D341Med (cell line): ENCODE results near the gene ZNF488.

ENCODE experiments used
- DNase-seq: peaks from one replicate; pipeline ENCODE4 v3.0.0; 2012; ENCODE audit warnings: low spot score

ZNF488 gene

GRCh38 chr10:47381427-47382379, 2.4 kb downstream of the ZNF488 start:
- DNase-seq, result peak; percentile 17

GRCh38 chr10:47381103-47381395, 3.0 kb downstream of the ZNF488 start:
- peak; percentile 17 for DNase-seq

DNA sequence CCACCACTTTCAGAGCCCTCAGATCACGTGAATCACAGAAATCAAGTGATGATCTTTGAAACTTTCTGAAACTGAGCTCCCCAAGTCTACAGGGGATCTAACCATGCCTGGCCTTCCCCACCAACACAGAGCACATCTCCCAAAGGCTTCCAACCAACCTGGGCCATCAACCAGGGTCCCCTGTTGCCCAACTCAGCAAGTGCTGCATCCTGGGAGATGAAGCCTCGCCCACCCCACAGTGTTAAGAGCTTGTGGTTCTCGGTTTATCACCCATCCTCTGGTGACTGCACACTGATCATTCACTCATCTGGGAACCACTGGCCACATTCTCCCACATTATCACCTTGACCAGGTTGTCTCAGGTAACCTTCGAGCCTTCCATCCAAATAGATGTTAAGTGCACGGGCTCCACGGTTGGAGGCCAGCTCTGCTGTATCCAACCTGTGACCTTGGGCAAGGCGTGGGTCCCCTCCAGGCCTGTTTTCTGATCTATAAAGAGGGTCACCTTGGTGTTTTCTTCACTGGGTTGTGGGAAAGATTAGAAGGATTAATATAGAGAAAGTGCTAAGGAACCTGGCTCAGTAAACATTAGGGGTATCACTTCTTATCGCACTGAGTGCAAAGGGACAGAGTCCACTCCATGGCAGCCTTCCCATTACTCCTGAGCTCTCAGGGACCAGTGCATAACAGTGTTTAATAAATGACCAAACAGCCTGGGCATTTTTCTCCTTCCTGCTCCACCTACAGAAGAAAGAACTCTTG, 3.6 kb downstream of the ZNF488 start:
- DNase-seq, result no peak

DNA sequence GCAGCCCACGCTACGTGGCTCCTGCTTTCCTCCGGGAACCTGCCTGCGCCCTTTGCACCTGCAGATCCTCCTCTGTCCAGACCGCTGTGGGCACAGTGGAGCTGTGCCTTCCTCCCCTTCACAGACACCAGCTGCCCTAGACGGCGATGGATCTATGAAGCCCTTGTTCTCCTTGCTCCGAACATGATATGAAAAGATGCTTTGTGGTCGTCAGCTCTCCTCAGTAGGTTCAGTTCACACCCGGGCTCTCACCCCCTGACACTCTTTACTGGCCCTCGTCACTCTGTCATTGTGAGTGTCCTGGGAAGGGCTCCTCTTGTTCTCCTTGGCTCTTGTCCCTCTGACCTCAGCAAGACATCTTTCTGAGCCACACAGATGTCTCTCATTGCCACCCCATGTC, 4.2 kb downstream of the ZNF488 start:
- peak; percentile 19 for DNase-seq

DNA sequence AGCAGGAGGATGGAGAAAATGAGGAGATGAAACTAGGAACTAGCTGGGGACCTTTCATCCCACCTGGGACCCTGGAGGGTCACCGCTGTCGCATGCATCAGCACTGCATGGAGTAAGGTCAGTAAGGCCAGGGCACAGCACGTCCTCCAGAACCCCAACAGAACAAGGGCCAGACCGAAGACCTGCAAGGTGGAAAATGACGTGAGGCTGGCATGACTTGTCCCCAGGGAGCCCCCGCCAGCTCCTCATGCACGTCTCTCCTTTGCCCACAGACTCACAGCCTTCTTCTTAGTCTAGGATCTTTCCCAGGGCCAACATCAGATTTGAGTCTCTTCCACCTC, 4.7 kb downstream of the ZNF488 start:
- DNase-seq, result peak; percentile 20

DNA sequence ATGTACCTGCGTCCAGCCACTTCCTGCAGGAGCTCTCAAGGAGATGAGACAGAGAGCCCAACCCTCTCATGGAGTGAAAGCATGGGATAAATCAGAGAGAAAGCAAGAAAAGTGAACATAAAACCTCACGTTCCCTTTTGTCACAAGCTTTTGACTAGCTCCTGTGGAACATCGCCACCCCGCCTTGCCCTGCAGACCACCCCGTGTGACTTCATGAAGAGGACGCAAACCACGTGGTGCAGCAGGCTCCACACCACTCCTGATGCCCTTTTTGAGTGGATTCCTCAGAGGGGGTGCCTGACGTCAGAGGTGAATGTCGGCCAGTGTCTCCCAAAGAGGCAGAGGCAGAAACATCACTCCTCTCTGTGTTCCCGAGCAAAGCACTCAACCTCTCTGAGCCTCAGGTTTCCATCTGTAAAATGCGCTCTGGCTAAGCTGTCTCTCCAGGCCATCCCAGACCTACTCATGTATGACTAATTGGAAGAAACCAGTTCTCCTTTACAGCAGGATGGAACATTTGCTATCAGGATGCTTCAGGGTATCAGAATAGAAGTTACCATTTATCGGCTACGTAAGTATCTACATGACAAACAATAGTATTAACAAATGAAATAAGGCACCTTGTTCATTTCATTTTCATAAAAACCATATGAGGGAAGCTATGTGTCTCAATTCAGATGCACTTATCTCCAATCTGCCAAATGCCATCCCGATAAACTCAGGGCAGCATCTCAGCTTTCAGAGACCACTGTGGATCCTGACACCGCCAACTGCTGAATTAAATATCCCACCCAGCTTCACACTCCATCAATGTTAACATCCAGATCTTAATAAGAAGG, 5.3 kb downstream of the ZNF488 start:
- DNase-seq, result peak; percentile 15

DNA sequence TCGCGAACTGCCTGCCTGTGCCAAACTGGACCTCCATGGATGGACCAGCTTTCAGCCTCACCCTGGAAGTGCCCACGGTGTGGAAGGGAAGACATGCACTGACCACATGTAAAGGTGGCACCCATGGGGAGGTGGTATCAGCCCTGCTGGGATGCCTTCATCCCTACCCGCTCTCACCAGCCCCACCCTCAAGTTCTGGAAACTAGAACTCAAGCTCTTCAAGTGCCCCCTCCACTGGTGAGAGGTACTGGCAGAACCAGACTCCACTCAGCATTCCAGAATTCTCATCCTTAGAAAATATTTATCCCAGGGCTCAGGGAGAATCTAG, 5.9 kb downstream of the ZNF488 start:
- DNase-seq, result no peak

DNA sequence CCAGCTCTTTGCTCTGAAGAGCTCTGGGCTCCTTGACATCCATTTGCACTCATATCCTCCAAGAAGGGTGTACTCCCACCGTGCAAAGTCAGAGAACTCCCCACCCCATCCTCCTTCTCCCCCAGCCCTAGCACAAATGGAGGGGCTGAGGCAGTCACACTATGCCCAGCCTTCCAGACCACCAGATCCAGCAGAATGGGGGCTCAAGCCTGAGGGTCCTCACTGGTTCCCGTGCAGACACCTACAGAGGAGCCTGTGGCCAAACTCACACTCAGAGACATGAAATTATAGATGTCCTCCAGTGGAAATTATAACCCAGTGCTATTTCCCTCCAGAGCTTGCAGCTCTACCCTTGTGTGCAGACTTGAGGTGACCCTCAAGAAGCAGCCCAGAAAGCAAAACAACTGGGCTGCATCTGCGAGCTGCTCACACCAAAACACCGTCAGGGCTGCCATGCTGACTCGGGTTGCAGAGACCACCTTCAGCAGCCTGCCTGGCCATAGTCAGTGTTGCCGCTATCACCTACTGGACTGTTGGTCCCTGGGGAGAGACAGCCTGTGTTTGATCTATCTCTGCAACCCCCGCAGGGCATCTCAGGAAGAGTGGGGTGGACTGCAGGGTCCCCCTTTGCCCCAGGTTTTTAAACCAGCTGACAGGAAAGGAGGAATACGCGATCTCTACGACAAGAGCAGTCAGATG, 7.4 kb downstream of the ZNF488 start:
- DNase-seq, result peak; percentile 30

DNA sequence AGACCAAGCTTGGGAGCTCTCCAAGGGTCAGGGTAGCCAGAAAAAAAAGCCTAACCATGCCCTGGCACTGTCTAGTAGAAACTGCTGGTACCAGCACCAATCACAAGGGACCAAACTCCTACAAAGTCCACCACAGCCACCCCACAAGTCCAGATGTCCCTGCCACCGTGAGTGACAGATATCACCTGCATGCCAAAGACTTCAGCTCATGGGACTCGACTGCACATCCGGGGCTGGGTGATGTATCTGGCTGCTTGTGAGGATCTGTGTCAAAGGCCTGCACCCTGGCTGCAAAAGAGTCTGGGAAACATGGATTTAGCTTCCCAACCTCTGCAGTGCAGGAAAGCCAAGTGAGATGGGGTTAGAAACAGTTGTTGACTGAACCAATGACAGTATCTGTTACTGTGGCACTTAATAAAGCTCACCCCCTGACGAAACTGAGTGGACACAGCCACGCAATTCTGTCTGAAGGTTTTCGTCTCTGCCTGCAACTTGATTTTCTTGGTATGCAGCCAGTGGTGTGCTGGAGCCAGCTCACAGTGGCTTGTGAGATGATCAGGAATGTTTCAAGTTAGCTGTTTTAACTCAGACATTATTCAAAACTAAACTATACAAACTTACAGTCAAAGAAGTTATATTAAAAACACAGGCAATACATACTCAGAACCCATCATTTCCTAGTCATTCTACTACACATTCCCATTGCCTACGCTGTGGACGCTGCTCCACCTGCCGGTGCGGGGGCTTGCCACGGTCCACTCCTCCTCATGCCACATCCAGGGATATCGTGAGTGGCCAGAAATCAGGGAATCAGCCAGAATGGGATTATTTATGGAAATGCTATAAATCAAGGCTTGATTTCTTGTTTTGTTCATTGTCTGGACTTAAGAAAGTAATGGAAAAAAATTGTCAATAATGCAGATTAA, 9.2 kb downstream of the ZNF488 start:
- peak; percentile 15 for DNase-seq

DNA sequence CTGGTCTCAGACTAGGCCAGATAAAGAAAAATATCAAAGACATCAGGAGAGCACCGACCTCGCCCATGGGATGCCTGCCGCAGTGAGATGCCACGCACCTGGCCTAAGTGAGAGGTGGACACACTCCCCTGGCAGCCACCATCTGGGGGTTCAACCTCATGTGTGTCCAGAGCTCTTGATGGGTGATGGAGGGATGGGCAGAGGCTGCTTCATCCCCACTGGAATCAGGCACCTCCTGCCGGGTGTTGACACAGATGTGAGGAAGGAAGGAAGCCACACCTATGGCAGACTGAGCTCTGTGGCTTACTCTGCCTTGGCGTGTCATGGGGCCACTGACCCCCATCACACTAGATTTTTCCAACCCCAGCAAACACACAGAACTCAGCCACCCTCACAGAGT, 11.4 kb downstream of the ZNF488 start:
- peak; percentile 23 for DNase-seq

DNA sequence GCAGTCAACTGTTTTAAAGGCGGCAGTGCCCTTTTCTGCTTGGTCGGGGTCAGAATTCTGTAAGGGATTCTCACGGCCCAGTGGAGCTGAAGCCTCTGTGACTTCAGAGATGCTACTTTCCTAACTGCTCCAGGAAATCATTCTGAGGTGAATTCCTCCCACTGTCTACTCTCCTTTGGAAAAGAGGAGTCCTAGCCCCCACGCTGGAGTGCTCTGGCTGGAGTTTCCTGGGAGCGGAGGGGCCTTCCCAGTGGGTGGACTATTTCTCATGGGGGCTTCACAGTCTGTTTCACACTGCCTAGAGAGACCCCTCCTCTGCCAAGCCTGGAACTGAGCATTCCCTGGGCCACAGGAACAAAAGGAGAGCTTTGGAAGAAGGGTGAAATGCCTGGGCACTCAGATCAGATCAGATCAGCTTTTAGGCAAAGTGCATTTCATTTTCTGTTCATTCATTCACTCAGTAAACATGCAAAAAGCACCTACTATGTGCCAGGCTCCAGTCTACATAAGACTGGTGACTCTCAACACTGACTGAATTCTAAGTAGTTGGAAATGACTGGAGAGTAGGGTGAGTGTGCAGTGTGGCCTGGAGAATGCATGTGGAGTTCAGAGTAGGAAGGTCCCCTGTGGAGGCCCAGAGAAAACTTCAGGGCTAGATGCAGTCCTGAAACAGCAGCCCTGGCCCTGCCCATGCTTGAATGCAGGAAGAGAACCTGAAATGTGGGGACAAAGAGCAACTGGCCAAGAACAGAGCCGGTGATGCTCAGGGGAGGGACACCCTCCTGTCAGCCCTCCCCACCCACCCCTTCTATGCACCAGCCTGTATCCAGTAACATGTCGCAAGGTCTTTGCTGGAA, 12.2 kb downstream of the ZNF488 start:
- DNase-seq, result peak; percentile 12

DNA sequence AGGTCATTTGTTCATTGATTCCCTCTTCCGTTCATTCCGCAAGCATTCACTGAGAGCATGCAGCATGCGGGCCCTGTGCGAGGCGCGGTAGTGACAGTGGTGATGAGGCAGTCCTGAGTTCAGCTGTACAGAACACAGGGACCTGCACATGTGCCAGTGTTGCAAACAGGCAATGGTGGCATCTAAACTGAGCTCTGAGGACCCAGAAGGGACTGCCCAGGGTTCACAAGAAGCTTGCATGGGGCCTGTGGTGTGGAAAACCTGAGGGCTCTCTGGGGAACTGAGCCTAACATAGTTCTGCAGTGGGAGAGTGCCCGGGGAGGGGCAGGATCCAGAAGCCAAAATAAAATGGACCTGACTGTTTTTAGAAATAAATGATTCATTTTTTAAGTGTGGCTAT, 13.2 kb downstream of the ZNF488 start:
- DNase-seq, result peak; percentile 17

DNA sequence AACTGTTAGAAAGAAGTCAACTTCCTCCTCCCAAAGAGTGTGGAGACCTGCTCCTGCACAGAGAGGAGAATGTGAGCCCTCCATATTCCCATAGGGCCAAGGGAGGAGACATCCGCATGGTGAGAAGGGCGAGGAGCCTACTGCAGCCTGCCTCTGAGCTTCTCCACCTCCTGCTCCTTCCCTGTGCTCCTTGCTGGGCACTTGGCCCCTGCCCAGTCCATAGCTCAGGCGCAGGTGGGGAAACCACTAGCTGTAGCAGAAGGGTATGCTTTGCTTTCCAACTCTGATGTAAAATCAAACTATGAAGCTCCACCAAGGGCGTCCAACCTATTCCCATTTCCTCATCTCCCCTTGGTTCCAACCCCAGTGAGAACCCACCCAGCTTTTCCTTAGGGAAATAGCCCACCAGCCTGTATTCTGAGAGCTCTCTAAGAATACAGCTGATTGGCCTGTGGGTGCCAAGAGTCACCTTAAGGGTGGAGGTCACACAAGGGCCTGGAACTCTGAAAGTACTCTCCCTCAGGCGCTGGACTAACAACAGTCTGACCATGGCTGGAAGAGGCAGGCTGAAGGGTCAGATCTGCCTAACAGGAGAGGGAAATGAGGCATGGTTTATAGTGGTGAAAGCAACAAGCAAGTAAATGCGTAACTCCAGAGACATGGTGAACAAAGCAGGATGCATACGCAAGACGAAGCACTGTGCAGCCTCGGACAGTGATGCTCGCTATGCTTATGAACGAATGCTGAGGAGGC, 13.9 kb downstream of the ZNF488 start:
- peak; percentile 30 for DNase-seq

GRCh38 chr10:47369251-47369894, 14.7 kb downstream of the ZNF488 start:
- DNase-seq, result peak; percentile 20

DNA sequence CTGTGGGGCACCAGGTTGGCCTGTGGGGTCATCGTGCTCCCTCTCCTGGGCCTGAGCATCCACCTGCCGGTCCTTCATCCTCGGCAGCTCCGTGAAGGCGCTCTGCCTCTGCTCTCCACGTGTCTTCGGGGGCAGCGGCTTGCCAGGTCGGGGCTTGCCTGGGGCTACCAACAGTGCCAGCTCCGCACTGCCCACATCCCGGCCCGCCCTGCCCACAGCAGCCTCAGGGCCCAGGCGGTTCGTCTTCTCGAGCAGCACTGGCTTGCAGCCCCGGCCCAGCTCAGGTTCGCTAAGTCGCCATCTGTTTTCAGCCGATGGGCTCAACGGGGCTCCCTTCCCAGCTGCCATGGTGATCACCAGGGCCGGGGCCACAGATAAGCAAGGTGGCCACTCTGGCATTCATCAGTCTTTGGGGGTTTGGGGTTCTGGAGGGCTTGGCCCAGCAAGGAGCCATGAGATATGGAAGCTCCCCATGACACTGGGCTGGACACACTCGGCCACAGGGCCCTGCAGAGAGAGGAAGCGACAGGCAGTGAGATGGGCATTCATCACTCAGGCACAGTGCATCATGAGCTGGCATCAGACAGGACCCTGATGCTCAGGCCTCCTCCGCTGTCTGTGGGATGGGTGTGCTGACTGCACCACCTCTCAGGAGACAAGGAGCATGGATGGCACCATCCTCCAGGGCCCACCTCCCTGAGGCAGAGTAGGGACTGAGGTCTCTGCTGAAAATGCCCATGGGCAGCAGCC, 15.5 kb downstream of the ZNF488 start:
- DNase-seq, result peak; percentile 29

DNA sequence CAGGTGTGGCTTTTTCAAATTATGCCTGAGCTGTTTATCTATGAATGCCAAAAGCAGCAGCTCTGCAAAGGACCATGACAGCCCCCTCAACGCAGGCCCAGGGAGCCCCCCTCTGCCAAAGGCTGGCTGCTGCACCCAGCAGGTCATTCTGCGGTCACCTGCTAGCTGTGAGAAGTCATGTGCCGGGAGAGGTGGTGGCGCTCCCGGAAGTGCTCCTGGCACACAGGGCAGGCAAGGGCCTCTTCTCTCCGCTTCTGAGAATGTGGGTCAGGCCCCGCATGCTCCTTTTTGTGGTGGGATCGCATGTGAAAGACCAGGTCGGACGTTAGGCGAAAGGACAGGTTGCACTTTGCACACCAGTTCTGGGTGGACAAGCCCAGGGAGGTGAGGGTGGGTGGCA, 16.4 kb downstream of the ZNF488 start:
- DNase-seq, result peak; percentile 26

DNA sequence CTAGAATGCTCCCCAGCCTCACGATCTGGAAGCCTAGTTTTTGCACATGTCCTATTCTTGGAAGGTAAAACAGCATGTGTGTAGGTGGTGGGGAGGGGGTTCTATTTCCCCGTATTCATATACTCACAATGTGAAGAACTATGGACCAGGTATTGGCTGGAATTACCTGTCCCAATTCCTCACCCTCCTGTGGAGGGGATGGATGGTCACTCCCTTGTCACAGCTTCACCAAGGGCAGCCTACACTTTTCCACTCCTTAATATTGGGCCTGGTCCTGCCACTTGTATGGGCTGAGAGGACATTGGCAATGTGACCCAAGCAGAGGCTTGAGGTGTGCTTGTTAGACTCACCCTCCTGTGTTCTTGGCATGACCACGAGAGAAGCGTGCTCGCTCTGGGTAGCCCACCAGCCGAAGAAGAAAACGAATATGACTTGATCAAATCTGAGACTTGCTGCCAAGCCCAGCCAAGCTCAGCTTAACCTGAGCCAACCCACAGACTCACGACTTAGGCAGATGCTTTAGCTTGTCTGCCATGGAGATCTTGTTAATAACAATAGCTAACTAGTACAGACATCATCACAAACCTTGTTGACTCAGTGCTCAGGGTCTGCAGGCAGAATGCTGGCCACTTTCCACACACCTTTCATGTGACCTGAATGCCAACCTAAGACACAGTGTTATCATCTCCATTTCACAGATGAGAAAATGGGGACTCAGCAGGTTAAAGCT, 17.2 kb downstream of the ZNF488 start:
- DNase-seq, result peak; percentile 18
